GM21515 (cell line): ENCODE results near the gene SLC25A33.

Experiments used
- ATAC-seq: cut with Tn5 transposase; IDR thresholded peaks from one replicate; pipeline ENCODE4 v1.9.1; 2021; ENCODE audit not compliant: unreplicated experiment

SLC25A33 gene

DNA sequence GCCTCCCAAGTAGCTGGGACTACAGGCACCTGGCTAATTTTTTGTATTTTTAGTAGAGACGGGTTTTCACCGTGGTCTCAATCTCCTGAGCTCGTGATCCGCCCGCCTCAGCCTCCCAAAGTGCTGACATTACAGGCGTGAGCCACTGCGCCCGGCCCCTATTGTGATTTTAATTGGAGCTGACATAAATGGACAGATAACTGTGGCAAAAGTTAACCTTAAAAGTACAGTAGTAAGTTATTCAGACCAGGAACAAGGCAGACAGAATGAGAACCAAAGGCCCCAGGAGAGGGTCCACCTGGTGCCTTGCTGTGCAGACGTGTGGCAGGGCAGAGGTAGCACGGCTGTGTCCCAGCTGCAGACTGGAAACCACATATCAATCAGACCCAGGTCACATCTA is 60.5 kb downstream of the SLC25A33 start:
- ATAC-seq, result no peak

DNA sequence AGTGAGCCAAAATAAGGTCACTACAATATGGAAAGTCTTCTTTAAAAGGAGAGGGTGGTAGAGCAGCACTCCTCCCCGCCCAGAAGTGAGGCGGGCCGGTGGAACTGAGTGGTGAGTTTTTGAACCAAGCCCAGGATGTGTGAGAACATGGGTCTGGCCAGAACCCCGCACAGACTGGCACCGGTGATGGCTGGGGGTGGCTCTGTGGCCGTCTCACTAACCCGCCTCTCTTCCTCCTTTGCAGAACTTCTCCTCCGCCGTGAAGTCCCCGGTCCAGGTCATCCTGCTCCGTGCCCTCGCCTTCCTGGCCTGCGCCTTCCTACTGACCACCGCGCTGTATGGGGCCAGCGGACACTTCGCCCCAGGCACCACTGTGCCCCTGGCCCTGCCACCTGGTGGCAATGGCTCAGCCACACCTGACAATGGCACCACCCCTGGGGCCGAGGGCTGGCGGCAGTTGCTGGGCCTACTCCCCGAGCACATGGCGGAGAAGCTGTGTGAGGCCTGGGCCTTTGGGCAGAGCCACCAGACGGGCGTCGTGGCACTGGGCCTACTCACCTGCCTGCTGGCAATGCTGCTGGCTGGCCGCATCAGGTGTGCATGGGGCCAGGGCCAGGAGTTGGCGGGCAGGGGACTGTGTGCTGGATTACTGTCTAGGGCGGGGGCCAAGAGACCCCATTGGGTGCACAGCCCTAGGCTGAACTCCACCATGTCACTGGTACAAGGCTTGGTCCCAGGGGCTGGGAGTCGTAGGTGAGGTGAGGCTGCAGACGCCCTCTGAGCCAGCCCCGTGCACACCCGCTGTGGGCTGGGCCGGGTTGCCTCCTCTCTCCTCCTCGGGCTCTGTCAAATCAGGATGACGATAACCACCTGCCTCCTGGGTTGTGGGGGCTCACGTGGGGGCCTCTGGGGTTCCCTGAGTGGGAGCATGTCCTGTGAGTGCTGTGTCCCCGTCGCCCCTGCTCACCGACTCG is 61.9 kb downstream of the SLC25A33 start:
- ATAC-seq, result no peak

DNA sequence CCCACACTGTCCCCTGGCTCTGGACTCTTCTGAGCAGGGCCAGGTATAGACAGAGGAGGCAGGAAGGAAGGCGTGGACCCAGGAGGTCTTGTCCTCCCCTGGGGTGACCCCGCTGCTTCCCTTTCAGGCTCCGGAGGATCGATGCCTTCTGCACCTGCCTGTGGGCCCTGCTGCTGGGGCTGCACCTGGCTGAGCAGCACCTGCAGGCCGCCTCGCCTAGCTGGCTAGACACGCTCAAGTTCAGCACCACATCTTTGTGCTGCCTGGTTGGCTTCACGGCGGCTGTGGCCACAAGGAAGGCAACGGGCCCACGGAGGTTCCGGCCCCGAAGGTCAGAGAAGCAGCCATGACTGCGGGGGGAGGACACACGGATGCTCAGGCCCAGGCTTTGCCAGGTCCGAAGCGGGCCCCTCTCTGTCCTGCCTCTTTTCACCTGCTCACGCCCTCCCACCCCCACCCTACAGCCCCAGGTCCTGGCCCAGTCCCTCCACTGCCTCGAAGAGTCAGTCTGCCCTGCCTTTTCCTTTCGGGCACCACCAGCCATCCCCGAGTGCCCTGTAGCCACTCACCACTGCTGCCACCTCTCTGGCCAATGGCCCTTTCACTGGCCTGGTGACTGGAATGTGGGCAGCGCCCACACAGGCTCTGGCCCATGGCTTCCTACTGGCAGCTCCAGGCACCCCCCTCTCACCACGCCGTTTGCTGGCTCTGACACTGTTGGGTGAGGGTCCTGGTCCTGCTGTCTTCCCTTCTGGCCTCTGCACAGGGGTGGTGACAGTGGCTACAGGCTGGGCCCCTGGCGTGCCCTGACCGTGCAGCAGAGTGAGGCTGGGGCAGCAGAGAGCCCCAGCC is 62.9 kb downstream of the SLC25A33 start:
- ATAC-seq, result no peak

DNA sequence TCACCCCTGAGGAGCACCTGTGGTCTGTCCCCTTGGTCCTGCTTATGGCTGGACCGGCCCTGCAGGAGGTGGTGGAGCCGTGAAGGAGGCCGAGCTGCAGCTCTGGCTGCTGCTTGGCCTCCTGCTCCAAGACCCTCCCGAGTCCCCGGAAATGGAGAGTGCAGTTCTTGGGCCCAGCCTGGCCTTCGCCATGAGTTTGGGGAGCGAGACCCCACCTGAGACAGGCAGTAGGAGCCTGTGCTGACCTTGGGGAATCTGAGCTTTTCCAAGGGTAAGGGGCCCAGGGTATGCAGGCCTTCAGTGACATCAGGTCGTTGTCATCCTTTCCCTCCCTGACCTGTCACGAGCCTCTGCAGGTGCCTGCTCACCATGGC is 63.5 kb downstream of the SLC25A33 start:
- no peak for ATAC-seq

DNA sequence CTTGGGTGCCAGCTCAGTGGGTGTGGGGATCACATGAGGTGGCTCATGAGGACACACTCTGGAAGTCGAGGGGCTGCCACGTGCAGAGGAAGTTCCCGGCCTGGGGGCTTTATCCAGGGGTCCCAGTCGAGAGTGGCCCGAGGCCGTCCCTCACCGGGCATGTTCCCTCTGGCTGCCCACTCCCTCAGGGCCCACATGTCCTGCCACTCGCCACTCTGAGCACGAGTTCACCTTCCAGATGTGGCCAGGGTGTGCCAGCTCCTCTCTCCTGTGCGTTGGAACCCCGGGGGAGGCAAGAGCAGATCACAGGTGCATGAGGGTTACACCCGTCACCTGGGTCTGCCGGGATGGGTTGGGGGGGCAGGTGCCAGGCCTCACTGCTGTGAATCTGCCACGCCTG is 64.0 kb downstream of the SLC25A33 start:
- no peak for ATAC-seq

DNA sequence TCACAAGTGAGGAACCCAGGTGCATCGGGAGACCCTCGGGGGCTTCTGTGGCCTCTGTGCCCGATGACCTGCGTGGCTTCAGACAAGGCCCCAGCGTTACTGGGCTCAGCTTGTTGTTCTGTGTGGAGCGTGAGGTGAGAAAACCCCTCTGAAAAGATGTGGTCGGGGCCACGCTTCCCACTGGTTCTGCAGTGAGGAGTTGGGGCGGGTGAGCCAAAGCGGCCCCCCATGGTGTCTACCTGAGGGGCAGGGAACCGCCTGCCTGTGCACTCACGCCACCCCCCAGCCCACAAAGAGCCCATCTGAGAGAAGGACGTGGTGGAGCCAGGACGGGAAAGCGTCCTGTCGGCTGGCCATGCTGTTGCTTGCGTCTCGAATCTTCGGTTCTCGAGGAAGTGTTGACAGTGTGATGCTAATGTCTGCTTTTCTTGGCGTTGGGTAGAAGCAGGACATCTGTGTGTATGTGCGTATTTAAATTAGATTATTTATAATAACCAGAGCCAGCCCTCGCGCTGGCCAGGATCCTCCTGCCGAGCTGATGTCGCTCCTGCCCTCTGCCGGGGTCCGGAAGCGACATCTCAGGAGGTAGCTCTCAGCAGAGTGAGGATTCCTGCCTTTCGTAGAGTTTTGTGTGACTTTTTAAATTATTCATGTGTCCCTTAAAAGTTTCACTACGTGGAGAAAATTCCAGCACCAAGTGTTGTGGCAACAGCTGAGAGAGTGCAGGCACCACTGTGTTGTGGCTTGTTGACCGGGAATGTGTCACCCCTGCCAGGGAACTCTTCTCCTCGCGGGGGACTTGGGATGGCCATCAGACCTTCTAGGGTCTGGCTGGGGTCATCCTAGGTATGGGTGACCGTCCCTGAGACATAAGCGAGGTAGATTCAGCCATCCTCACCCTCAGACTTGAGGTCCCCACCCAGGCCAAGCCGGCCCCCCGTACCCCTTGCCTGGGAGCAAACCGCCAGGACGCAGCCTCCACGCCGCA is 64.8 kb downstream of the SLC25A33 start:
- no peak for ATAC-seq

DNA sequence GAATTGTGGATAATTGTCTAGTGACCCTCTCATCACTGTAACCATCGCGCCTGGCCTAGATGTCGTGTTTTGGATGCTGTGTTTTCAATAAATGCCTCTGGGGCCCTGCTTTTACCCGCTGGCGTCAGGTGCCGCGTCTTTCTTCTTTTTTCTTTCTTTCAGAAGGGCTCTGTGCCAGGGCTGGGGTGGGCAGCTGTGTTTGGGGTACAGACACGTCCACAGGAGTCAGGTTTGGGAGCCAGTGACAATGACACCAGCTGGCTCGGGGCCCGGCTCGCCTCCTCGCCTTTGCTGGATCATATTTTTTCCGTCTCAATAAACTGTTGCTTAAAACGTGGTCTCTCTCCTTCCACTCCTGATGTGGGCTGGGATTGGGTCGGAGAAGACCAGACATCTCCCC is 65.6 kb downstream of the SLC25A33 start:
- ATAC-seq, result no peak

DNA sequence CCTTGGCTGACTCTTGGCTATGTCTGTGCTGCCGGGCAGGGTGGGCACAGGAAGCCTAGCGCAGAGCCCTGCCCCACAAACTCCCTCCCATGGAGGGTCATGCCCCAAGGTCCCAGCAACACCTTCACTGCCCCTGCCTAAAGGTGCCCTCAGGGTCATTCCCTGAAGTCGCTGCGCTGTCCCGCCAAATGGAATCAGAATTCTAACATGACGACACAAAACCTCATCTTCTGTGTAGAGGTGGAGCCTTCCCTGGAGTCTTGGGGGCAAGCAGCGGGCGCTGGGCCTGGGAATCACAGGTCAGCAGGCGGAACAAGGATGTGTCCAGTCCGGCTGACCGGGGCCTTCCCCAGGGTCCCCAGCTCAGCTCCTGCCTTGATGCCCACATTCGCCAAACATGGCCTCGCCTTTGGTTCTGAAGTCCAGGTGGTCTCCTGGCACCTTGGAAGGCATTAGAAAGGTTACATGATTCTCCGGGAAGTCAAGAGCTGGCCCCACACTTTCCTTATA is 66.7 kb downstream of the SLC25A33 start:
- no peak for ATAC-seq

DNA sequence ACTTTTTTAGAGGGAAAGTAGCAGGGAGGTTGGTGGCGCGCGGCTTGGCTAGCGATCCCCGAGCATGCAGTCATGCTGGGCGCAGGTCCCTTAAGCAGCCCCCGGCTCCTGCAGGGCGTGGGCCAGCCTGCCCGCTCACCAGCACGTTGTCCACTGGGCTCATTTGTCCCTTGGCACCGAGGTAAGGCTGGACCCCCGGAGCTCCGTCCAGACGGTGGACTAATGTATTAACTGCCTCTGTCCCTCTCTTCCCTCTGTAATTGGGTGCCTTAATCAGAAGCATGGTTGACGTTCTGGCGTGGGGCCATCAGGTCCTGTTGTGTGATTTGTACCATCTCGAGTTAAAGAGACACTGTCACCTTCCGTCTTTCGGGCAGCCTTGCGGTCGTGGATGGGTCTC is 67.2 kb downstream of the SLC25A33 start:
- ATAC-seq, result no peak

DNA sequence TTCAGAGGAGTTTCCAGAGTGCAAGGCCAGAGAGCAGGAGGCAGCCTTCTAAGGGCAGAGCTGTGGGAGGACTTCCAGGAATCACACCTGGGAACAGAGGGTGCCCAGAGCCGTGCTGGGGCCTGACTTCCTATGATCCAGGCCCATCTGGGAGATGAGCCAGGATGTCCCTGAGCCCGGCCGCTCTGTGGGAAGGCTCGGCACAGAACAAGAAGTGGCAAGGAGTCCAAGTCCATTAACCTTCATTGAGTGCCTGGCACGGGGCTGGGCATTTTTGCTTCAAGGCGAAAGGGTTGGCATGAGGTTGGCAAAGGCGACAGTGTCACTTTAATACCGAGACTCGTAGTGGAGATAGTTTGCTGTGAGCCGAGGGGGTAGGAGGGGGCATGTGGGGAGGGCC is 67.7 kb downstream of the SLC25A33 start:
- ATAC-seq, result no peak

DNA sequence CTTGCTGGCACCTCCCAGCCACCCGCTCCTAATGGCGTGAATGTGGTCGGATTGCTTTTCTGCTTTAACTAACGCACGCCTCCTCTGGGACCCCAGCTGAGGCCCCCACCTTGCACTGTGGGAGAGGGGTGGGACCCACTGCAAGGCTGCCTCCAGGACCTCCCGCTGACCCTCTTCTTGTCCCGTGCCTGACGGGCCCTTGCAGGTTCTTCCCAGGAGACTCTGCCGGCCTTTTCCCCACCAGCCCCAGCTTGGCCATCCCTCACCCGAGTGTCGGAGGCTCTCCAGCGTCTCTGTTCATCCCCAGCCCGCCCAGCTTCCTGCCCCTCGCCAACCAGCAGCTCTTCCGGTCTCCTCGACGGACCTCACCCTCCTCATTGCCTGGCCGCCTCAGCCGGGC is 68.1 kb downstream of the SLC25A33 start:
- no peak for ATAC-seq

DNA sequence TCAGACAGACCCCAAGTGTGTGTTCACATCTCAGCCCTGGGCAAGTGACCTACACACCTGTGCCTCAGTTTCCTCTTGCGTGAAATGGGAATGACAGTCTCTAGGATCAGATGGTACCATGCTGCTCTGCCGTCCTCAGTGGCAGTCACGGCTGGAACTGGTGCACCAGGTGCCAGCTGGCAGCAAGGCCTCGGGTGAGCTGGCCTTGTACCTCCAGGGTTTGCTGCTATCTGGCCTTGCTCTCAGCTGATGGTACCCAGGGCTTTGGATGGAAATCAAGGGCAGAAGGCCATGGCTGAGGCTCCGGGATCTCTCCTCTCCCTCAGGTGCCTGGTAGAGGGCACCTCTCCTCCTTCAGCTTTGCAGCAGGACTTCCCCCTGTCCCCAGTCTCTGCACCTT is 70.7 kb downstream of the SLC25A33 start:
- no peak for ATAC-seq

DNA sequence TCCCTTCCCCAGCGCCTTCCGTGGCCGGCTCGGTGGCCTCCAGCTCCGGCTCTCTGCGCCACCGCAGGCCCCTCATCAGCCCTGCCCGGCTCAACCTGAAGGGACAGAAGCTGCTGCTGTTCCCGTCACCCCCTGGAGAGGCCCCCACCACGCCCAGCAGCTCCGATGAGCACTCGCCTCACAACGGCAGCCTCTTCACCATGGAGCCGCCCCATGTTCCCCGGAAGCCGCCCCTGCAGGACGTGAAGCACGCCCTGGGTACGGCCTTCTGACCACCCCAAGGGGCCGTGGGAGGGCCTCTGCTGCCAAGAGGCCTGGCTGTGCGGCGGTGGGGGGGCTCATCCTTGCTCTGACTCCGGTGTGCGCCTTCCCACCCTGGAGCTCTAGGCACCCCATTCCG is 71.3 kb downstream of the SLC25A33 start:
- ATAC-seq, result no peak

DNA sequence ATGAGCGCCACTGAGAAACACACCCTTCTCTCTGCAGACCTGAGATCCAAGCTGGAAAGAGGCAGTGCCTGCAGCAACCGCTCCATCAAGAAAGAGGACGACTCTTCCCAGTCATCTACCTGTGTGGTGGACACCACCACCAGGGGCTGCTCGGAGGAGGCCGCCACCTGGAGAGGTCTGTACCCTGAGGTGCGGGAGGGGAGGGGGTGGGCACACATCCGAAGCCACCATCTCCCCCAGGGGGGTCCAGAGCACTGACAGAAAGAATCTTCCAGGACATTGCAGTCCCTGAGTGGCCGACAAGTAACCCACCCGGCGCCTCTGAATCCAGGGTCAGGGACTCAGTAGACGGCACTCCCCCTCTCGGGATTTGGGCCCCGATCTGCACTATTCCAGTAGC is 72.5 kb downstream of the SLC25A33 start:
- no peak for ATAC-seq

DNA sequence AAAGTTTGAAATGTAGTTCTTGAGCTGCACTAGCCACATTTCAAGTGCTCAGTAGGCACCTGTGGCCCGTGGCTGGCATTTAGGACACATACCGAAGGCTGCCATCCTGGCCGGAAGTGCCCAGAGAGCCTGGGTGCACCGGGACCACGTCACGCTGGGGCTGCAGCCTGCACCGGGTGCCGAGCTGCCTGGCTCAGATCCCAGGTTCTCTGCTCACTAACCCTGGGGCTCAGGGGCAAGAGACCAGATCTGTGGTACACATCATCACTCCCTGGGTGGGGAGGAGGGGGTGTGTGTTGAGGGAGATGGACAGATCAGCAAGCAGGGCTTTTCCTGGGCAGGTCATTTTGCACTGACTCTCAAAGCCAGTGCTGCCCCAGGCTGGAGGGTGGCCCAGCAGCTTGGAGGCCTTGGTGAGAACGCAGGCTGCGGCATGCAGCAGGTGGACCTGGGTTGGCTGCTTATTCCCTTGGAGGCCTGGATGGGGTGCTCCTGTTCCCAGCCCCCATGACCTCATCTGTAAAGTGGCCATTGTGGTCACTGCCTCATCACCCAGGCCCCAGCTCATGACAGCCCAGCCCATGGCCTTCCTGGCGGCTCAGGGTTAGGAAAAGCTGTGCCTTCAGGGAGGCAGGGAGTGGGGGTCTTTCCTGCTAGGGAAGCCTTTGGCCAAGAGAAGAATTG is 73.0 kb downstream of the SLC25A33 start:
- no peak for ATAC-seq

DNA sequence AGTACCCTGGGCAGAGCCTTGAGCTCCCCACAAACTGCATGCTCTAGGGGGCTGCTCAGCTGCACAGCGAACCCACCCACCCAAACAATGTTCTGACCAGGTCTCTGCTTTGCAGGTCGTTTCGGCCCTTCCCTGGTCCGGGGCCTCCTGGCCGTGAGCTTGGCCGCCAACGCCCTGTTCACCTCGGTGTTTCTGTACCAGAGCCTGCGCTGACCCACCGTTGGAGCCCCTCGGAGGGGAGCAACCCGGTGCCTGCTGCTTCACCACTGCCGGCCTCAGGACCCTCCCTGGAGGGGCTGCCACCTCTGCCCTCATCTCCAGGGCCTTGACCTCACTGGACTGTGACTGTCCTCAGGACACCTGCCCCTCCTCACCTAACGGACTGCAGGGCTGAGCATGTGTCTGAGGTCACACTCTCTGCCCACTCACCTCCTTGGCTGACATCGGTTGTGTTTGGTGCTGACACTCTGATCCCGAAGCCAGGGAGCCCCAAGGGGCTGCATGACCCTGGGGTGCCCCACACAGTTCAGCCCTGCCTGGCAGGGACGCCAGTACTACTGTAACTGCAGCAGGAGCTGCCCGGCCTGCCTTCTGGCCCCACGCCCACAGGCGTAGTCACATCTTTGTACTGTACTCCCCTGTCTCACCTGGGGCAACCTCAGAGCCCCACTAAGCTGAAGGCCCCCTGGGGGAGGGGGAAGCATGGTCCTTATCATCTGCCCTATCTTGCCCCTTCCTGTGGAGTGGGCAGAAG is 73.8 kb downstream of the SLC25A33 start:
- no peak for ATAC-seq

DNA sequence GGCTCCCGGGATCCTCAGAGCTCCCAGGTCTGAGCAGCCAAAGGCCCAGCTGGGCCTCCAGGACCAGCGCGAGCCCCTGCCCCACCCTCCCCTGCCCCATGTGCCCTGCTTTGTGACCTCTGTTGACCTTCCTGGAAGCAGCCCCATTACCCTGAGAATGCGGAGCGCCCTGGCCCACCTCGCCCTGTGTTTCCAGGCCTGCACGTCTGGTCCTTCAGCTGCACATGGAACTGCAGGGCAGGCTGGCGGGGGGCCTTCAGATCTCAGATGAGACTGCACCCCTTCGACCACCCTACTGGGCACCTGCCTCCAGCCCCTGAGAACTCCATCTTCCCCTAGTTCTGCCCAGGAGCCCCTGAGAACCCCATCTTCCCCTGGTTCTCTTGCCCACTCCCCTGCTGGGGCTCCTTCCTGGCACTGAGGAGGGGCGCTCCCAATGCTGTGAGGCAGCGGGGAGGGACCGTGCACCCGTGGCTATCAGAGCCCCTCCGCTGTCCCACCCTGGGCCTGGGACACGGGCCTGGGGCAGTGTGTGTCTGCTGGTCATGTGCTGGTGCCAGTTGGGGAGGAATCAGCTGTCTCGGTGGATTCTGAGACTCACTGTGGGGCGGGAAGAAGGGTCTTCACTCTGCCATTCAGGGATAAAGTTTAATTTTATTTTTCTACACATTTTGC is 74.5 kb downstream of the SLC25A33 start:
- ATAC-seq, result no peak

DNA sequence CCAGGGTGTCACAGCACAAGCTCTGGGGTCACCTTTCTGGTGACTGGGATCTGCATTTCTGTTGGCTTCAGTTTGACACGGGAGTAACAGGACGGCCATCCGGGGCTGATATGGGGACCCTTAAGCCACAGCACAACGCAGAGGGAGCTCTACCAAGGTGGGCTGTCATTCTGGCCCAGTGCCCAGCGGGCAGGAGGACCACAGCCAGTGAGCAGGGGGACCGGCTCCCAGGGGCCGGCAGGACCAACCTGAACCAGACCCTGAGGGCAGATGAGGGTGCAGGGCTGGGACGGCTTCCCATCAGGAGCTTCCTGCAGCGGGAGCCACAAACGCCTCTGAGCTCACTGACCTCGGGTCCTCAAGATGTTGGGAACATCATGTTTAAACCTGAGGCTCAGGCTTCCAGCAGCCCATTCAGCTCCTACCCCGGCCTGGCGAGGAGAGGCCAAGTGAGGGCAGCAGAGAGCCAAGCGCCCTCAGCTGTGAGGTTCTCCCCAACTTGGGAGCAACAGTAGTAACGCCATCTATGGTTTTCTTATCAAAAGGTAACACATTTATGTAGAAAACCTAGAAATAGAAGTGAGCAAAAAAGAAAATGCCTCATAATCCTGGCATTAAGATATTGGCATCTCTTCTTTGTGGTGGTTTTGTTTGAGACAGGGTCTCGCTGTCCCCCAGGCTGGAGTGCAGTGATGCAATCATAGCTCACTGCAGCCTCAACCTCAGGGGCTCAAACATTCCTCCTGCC is 76.2 kb downstream of the SLC25A33 start:
- no peak for ATAC-seq
